HG03520 (cell line): ENCODE results near the gene ZNF70.

Source experiments
- ATAC-seq: cut with Tn5 transposase; IDR thresholded peaks from one replicate; pipeline ENCODE4 v1.9.1; 2021; ENCODE audit warnings: mild to moderate bottlenecking, moderate library complexity; ENCODE audit not compliant: unreplicated experiment

The ZNF70 gene

DNA sequence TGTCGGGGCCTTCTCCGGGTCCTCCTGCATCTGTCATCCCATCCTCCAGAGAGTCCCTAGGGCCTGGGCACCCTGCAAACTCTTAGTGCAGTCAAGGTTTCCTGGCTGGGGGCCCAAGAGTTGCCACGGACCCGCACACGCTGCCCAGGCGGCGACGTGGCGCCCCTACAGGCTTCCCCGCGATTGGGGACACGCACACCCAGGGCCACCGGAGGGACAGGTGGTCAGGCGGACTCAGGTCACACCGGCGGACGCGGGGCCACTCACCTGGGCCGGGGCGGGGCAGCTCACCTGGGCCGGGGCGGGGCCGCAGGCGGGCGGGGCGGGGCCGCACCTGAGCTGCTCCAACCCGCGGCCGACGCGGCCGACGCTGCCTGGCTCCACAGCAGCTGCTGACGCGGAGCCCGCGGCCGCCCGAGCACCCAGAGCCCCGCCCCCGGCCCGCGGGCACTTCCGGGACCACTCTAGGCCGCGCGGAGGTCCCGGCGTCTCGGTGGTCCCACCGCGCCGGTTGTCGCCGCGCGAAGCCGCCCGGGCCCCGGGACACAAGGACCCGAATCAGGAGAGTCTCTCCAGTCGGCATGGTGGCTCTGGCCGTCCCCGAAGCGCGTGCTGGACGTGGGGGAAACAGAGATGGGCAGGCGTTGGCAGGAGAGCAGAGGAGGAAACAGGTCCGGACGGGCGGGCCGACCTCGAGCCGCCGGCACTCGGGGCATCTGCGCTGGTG, at the start of gene ZNF70:
Gene ZNF70, minus strand, starts transcription at position 399 of the 727 bp plus-strand sequence. CDS start 5,972 bp downstream, outside the sequence.
- ATAC-seq, result peak; percentile 46

DNA sequence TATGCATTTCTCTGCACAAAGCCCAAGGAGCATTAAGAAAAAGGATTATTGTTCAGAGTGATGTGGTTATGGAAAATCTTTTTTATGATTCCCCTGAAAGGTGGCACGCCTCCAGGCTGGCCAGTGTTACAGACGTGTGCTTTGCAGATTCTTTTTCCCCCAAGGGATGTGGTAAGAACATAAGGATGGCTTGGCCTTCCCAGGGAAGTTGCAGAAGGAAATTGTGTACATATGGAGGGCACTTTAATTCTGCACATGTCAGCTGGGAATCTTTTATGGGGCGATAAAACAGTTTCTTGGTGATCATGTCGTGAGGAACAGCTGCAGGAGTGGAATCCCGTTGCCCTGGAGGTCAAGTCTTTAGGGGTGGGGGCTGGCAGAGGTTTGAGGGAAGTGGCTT, 45.5 kb upstream of the ZNF70 start:
- ATAC-seq, result no peak

DNA sequence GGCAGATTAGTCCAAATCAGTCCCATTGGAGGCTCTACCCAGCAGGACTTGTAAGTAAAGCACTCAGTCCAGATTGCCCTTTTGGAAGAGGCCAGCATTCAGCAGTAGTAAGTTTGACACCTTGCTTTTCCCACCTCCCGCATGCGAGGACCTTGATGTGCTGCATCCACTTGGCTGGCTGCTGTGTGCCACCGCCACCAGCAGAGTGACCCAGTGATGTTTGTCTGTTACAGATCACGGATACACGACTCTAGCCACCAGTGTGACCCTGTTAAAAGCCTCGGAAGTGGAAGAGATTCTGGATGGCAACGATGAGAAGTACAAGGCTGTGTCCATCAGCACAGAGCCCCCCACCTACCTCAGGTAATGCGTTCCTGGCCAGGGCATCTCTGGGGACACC, 42.4 kb upstream of the ZNF70 start:
- ATAC-seq, result no peak

DNA sequence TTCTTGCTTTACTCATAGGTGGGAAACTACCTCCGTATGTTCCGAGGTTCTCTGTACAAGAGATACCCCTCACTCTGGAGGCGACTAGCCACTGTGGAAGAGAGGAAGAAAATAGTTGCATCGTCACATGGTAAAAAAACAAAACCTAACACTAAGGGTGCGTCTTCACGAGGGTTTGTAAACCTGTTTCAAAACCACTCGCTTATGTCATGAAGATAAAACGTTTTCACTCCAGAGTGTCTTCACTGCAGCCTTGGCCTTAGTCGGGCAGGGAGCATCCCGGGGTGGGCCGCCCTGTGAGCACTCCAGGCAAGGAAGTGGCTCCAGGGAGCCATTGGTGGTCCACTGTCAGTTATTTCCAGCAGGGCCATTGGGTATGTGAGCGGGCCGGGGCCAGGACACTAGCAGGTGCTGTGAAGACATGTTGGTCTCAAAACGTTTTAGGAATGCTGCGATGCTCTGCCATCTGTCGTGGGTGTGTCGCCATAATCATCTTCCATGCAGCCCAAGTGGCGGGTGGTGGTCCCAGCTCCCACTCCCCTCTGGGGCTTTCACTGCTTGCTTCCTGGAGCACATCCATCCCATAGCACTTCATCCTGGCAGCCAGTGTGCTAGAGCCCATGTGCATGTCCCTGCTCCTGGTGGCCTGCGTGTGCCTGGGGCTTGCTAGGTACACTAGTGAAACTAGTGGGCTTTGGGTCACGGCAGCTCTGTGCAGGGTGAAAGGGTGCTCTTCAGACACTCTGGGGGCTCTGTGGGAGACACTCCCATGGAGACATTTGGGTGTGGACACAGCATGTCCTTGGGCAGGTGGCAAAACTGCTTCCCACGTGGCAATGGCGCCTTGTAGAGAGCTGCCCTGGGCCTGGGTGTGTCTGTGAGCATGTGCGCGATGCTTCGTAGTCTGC, 41.1 kb upstream of the ZNF70 start:
- no peak for ATAC-seq

DNA sequence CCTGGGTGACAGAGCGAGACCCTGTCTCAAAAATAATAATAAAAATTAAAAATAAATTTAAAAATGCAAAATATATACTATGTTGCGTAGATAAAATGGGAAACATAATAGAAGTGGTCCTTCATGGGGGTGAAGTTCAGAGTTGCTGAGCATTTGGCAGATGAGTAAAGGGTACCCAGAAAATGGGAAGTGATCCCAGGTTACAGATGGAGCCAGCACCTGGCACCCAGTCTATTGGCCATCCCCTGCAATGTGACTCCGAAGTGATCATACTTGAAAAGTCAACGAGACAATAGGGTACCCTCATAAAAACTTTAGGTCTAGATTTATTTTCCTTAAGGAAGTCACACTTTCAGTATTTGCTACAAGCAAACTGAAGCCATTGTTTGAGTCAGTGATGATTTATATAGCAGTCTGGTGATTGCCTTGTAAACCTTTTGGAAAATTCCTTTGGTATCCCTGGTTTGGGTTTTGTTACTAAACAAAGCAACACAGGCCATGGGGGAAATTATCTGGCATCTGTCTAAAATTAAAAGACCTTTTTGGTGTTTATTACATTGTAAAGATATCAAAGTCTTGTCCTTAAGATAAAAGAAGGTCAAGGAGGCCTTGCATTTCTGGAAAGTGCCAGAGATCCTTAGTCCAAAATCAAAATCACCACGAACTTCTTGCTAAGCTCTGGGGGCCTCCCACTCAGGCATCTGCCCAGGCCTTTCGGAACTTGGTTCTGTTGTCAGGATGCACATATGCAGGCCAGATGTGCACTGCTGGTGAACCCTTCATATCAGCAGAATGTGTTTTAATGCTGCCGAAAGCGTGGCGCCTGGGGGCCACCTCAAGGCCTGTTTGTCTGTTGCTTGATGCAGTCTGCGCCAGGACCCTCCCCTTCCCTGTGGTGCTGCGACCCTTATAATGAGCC, 40.2 kb upstream of the ZNF70 start:
- ATAC-seq, result no peak

DNA sequence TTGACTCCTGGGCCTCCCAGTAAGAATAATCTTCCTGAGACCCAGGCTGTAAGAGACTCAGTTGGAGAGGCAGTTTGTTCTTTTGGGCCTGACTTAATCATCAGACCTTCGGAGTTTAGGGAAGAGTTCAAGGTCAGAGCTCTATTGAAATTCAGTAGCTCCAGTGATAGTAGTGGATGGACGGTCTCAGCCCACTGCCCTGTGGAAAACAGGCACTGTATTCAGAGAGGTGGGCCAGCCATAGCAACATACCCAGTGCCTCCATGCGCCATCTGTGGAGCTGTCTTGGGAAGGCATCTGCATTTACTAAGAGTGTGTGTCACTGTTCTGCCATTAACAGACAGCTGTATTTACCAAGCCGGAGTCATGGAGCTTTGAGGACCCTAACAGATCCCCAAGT, 38.7 kb upstream of the ZNF70 start:
- ATAC-seq, result no peak

DNA sequence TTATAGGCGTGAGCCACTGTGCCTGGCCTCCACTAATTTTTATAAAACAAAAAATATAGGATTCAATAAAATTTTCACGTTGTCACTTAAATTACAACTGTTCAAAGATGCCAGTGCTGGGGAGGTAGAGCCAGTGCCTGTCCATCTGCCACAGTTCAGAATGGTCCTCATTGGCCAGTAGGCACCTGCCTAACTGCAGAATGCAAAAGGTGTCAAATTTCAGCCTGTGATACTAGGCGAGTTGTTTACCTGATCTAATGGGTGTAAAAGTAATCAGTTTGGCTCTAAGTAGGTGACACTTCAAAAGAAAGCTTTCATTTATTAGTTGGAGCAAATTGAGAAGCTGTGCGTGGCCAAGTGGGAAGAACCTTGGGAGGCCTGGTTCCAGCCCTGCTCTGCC, 38.2 kb upstream of the ZNF70 start:
- ATAC-seq, result no peak

DNA sequence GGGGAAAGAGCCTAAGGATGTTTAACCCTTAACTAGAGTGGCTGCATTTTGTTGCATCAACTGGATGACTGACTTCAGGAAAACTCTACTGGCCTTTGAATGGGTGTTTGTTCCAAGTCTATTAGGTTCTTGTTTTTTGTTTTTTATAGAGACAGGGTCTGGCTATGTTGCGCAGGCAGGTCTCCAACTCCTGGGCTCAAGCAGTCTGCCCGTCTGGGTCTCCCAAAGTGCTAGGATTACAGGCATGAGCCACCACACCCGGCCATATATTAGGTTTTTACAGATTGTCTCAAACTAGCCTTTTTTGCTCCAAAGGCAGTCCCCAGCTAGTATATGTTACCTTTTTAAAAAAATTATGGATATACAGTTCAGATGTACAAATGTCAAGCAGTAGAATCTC, 37.0 kb upstream of the ZNF70 start:
- no peak for ATAC-seq

DNA sequence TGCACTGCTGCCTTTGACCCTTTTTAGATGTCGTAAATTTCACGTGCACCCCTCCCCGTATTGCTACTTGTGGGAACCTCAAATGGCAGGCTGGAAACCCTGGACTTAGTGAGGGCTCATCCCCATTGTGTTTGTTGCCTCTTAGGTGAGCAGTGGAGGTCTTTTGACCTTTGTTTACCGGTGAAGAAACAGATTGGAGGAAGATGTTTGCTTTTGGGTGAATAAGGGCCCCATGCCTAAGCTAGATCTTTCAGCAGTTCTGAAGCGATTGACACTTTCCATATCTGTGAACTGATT, 36.6 kb upstream of the ZNF70 start:
- ATAC-seq, result peak; percentile 24

DNA sequence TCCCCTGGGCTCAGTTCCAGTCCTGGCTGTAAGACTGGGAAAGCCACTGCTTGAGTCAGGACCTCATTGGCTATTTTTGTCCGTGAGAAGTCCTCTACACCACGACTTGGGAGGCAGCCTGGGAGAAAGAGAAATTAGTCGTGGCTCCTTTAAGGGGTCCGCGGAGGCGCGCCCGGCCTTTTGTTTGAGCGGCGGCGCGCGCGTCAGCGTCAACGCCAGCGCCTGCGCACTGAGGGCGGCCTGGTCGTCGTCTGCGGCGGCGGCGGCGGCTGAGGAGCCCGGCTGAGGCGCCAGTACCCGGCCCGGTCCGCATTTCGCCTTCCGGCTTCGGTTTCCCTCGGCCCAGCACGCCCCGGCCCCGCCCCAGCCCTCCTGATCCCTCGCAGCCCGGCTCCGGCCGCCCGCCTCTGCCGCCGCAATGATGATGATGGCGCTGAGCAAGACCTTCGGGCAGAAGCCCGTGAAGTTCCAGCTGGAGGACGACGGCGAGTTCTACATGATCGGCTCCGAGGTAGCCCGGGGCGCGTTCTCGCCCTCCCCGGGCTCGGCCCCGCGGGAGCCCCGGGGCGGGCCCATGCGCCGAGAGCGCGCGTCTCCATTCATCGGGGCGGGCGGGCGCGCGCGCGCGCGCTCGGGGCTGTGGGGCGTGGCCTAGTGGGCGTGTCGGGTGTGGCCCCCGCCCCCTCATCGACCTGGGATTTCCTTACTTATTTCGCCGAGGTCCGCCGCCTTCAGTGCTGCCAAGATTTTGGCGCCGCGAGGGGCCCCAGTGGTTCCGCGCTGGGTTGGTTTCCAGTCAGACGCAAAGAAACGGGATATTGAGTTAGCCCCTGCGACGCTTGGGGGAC, 36.1 kb upstream of the ZNF70 start, which contains the start of gene SMARCB1:
Gene SMARCB1, plus strand, starts transcription at position 215 of the 848 bp plus-strand sequence. Its CDS starts 204 bp downstream, at position 419.
- peak; percentile 56 for ATAC-seq

DNA sequence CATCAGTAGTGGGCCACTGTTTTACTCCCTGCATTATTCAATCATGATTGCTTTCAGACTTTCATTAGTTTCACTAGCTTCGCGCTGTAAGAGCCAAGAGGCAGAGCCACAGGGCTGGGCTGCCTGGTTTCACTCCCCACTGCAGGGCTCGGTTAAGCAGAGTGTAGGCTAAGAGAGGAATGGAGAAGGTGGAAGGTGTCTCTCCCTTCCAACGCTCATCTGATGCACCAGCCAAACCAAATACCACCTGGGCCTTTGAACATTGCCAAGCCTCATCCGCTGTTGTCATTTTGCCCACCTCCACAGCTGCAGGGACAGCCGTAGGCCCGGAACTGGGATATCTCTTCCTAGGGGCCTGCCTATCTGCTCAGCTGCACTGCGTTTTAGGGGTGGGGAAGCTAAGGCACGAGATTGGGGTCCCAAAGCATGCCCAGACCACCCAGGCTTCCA, 35.4 kb upstream of the ZNF70 start:
- no peak for ATAC-seq

DNA sequence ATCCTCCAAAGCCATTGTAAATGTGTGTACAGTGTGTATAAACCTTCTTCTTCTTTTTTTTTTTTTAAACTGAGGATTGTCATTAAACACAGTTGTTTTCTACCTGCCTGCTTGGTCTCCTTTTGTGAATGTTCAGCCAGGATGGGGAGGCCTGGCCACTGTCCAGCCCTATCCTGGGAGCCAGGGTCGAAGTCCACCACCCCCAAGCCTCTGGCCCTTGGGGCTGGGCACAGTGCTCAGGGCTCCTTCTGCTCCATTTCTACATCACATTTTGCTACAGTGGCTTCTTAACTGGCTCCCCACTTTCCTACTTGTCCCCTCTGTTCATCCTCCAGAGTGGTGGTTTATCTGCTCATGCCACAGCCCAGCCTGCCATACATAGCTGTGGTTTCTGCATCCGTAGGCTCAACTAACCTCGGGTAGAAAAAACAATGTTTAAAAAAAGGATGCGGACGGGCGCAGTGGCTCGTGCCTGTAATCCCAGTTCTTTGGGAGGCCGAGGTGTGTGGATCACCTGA, 33.4 kb upstream of the ZNF70 start:
- no peak for ATAC-seq

DNA sequence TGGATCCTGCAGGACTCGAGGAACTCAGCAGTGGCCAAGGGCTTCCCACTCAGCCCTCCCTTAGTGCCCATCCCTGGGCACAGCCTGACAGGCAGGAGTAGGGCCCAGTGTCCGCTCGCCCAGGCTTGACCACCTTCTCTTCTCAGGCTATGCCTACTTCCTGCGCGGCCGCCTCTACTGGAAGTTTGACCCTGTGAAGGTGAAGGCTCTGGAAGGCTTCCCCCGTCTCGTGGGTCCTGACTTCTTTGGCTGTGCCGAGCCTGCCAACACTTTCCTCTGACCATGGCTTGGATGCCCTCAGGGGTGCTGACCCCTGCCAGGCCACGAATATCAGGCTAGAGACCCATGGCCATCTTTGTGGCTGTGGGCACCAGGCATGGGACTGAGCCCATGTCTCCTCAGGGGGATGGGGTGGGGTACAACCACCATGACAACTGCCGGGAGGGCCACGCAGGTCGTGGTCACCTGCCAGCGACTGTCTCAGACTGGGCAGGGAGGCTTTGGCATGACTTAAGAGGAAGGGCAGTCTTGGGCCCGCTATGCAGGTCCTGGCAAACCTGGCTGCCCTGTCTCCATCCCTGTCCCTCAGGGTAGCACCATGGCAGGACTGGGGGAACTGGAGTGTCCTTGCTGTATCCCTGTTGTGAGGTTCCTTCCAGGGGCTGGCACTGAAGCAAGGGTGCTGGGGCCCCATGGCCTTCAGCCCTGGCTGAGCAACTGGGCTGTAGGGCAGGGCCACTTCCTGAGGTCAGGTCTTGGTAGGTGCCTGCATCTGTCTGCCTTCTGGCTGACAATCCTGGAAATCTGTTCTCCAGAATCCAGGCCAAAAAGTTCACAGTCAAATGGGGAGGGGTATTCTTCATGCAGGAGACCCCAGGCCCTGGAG, 32.6 kb upstream of the ZNF70 start:
- no peak for ATAC-seq

DNA sequence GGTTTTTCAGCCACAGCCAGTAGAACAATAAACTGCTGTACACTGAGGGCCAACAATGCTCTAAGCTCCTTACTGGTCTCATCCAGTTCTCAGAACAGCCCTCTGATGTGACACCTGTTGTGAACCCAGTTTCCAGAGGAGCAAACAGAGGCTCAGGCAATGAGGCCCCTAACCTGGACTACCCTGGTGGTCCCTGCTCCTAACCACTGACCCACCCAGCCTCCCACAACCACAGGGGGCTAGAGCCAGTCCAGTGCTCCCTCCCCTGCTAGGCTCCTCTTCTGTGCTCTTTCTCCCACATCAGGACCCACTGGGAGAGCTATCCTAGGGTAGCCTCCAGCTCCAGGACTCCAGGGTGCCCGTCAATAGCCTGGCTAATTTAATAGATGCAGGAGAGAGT, 31.8 kb upstream of the ZNF70 start:
- no peak for ATAC-seq

DNA sequence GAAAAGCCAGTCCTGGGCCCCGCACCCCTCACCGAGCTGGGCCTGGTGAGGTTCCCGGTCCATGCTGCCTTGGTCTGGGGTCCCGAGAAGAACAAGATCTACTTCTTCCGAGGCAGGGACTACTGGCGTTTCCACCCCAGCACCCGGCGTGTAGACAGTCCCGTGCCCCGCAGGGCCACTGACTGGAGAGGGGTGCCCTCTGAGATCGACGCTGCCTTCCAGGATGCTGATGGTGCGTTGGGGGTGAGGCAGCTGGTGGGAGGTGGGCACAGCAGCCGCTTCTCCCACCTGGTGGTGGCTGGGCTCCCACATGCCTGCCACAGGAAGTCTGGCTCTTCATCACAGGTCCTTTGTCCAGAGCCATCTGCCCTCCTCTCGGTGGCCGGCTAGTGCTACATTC, 31.3 kb upstream of the ZNF70 start:
- ATAC-seq, result no peak

DNA sequence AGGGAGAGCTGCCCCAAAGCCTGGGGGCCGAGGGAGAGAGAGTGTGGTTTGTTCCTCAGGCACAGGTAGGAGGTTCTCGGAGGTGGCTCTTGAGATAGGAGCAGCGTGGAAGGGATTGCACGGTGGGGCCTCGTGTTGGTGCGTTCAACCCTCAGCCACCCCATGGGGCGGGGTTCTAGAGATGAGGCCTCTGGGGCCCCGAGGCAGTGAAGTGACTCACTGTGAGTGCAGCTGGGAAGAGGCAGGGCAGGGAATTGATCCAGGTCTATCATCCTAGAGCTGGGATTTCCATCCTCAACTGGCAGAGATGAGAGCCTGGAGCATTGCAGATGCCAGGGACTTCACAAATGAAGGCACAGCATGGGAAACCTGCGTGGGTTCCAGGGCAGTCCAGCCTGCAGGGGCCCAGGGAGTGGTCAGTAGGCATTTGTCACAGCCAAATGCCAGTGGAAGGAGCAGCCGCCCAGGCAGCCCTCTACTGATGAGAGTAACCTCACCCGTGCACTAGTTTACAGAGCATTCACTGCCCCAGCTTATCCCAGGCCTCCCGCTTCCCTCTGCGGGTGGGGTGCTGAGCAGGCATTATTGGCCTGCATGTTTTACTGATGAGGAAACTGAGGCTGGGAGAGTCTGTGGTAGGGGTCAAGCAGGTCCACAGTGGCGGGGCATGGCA, 30.7 kb upstream of the ZNF70 start:
- no peak for ATAC-seq

DNA sequence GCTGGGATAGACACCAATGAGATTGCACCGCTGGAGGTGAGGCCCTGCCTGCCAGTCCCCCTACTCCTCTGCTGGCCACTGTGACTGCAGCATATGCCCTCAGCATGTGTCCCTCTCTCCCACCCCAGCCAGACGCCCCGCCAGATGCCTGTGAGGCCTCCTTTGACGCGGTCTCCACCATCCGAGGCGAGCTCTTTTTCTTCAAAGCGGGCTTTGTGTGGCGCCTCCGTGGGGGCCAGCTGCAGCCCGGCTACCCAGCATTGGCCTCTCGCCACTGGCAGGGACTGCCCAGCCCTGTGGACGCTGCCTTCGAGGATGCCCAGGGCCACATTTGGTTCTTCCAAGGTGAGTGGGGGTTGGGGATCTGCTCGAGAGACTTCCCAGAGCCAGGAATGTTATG, 30.2 kb upstream of the ZNF70 start:
- no peak for ATAC-seq

DNA sequence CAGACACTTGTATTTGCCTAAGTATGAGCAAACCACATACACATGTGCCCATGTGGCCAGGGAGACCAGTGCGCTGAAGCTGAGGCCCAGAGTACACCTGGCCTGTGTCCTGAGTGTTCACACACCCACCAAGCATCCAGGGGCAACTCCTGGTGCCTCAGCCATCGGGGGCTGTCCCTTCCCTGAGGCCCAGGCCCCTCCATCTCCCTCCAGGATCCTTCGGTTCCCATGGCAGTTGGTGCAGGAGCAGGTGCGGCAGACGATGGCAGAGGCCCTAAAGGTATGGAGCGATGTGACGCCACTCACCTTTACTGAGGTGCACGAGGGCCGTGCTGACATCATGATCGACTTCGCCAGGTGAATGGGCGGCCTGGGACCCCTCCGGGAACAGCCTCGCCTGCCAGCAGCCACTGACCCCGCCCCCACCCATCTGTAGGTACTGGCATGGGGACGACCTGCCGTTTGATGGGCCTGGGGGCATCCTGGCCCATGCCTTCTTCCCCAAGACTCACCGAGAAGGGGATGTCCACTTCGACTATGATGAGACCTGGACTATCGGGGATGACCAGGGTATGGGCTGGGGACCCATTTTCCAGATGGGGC, 29.3 kb upstream of the ZNF70 start:
- ATAC-seq, result no peak
